ENCODE results near the gene GOLGA6B.
"Not testable (repeated sequence)": the region's sequence is repeated elsewhere in the genome, so short reads cannot be mapped to it uniquely, and the experiment has no call there.

DNA sequence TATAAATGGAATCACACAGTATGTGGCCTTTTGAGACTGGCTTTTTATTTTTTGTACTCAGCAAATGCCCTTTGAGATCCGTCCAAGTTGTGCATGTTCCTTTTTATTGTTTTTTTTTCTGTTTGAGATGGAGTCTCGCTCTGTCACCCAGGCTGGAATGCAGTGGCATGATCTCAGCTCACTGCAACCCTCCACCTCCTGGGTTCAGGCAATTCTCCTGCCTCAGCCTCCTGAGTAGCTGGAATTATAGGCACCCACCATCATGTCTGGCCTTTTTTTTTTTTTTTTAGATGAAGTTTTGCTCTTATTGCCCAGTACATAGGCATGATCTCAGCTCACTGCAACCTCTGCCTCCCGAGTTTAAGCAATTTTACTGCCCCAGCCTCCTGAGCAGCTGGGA, 28.3 kb upstream of the GOLGA6B start:
- TF ChIP-seq, protein P1, sequence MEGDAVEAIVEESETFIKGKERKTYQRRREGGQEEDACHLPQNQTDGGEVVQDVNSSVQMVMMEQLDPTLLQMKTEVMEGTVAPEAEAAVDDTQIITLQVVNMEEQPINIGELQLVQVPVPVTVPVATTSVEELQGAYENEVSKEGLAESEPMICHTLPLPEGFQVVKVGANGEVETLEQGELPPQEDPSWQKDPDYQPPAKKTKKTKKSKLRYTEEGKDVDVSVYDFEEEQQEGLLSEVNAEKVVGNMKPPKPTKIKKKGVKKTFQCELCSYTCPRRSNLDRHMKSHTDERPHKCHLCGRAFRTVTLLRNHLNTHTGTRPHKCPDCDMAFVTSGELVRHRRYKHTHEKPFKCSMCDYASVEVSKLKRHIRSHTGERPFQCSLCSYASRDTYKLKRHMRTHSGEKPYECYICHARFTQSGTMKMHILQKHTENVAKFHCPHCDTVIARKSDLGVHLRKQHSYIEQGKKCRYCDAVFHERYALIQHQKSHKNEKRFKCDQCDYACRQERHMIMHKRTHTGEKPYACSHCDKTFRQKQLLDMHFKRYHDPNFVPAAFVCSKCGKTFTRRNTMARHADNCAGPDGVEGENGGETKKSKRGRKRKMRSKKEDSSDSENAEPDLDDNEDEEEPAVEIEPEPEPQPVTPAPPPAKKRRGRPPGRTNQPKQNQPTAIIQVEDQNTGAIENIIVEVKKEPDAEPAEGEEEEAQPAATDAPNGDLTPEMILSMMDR (IDR thresholded peaks at IDR 0.05) = not testable (repeated sequence)
- not testable (repeated sequence) for TF ChIP-seq POLR2A (IDR thresholded peaks at IDR 0.05)
